ENCODE measurements around the gene HOXB13.

DNA sequence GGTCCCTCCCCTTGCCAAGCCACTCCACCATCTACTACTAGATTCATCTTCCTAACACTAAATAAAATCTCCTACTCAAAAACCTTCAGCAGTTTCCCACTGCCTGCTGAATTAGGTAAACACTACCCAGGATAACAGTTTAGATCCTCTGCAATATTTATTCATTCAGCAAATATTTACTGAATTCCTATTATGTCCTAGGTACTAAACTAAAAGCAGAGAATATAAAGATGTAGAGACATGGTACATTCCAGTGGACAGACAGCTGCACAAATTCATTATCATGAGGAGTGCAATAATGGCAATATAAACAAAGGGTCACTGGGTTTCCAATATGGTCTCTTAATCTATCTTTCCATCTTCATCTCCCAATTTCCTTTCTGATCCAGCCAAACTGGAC, 30.7 kb upstream of the HOXB13 start:
- TF ChIP-seq, protein P1, sequence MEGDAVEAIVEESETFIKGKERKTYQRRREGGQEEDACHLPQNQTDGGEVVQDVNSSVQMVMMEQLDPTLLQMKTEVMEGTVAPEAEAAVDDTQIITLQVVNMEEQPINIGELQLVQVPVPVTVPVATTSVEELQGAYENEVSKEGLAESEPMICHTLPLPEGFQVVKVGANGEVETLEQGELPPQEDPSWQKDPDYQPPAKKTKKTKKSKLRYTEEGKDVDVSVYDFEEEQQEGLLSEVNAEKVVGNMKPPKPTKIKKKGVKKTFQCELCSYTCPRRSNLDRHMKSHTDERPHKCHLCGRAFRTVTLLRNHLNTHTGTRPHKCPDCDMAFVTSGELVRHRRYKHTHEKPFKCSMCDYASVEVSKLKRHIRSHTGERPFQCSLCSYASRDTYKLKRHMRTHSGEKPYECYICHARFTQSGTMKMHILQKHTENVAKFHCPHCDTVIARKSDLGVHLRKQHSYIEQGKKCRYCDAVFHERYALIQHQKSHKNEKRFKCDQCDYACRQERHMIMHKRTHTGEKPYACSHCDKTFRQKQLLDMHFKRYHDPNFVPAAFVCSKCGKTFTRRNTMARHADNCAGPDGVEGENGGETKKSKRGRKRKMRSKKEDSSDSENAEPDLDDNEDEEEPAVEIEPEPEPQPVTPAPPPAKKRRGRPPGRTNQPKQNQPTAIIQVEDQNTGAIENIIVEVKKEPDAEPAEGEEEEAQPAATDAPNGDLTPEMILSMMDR (conservative IDR thresholded peaks at IDR 0.05; ENCODE audit: low read length): no peak
- TF ChIP-seq EZH2phosphoT487 (IDR thresholded peaks at IDR 0.05; ENCODE audit: borderline replicate concordance): no peak

Data from Loucy (cell line).